DOHH2 (cell line): ENCODE data around the gene SEC14L2.

Experiments
- H3F3A ChIP-seq: fragments of 200-600 bp; sonication (generic), shearing (Covaris generic); 2 replicates; pipeline ENCODE4 v1.6.0; 2016; ENCODE audit warnings: antibody characterized with exemption, mild to moderate bottlenecking; ENCODE audit not compliant: control insufficient read depth, insufficient read depth
- H3K27ac ChIP-seq: fragments of 200-600 bp; sonication (generic); 2 replicates; pipeline ENCODE4 v1.5.1; 2014; ENCODE audit warnings: low read depth, mild to moderate bottlenecking, low read length, moderate library complexity
- H3K27me3 ChIP-seq: fragments of 200-600 bp; sonication (generic); 2 replicates; pipeline ENCODE4 v1.6.1; 2014; ENCODE audit warnings: mild to moderate bottlenecking, low read length, mixed read lengths; ENCODE audit not compliant: control insufficient read depth
- H3K36me3 ChIP-seq: fragments of 200-600 bp; sonication (generic); 2 replicates; pipeline ENCODE4 v1.6.1; 2014; ENCODE audit warnings: mild to moderate bottlenecking, low read length, moderate library complexity, mixed read lengths; ENCODE audit not compliant: control insufficient read depth
- H3K4me1 ChIP-seq: fragments of 200-600 bp; sonication (generic); 2 replicates; pipeline ENCODE4 v1.6.1; 2014; ENCODE audit warnings: mild to moderate bottlenecking, low read length, mixed read lengths; ENCODE audit not compliant: control insufficient read depth
- H3K4me2 ChIP-seq: fragments of 200-600 bp; sonication (generic); 2 replicates; pipeline ENCODE4 v1.6.0; 2014; ENCODE audit warnings: mild to moderate bottlenecking, low read length, moderate library complexity
- H3K4me3 ChIP-seq: fragments of 200-600 bp; sonication (generic); 2 replicates; pipeline ENCODE4 v1.5.1; 2014; ENCODE audit warnings: mild to moderate bottlenecking, low read length, mixed read lengths
- H3K79me2 ChIP-seq: fragments of 200-600 bp; sonication (generic); 2 replicates; pipeline ENCODE4 v1.6.1; 2014; ENCODE audit warnings: mild to moderate bottlenecking, low read length, mixed read lengths; ENCODE audit not compliant: control insufficient read depth
- H3K9me2 ChIP-seq: fragments of 200-600 bp; sonication (generic); replicated peaks from 2 replicates; pipeline ENCODE4 v1.6.1; 2014; ENCODE audit warnings: mild to moderate bottlenecking, low read length, mixed read lengths; ENCODE audit not compliant: control insufficient read depth
- H3K9me3 ChIP-seq: fragments of 200-600 bp; sonication (generic); 2 replicates; pipeline ENCODE4 v1.6.1; 2014; ENCODE audit warnings: antibody characterized with exemption, low read length, mixed read lengths; ENCODE audit not compliant: control insufficient read depth, insufficient read depth
- H4K20me1 ChIP-seq: fragments of 200-600 bp; sonication (generic); 2 replicates; pipeline ENCODE4 v1.6.0; 2014; ENCODE audit warnings: low read depth, mild to moderate bottlenecking, antibody characterized with exemption, low read length, moderate library complexity; ENCODE audit not compliant: control insufficient read depth, insufficient read depth
- EZH2phosphoT487 ChIP-seq: fragments of 200-600 bp; sonication (generic); IDR thresholded peaks from 2 replicates; pipeline ENCODE4 v1.6.1; 2017; ENCODE audit warnings: borderline replicate concordance, mild to moderate bottlenecking, antibody characterized with exemption, low read length, moderate library complexity, mixed read lengths
- TF ChIP-seq, protein P1 (sequence below): fragments of 200-600 bp; sonication (generic); IDR thresholded peaks from one replicate; pipeline ENCODE4 v1.5.1; 2014; ENCODE audit warnings: antibody characterized with exemption, mild to moderate bottlenecking, low read depth, low read length; ENCODE audit not compliant: poor library complexity, severe bottlenecking

Gene SEC14L2

DNA sequence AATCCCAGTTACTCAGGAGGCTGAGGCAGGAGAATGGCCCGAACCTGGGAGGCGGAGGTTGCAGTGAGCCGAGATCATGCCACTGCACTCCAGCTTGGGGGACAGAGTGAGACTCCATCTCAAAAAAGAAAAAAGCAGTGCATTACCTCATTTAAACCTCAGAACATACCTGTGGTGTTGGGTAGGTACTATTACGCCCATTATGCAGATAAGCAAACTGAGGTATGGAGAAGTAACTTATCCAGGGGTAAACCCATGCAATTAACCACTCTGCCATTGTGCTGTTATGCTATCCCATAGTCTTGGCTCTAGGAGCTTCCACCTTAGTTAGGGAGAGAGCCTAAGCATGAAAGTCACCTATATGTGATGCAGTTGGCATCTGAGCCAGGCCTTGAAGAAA is 77.3 kb downstream of the SEC14L2 start:
- H3K9me2 ChIP-seq: no peaks in the 10 kb centered on the region
- no peaks in the 10 kb centered on the region for H4K20me1 ChIP-seq
- no peaks in the 10 kb centered on the region for H3K9me3 ChIP-seq
- no peak overlapping the region for H3K4me2 ChIP-seq
- no peak for TF ChIP-seq EZH2phosphoT487
- TF ChIP-seq, protein P1, sequence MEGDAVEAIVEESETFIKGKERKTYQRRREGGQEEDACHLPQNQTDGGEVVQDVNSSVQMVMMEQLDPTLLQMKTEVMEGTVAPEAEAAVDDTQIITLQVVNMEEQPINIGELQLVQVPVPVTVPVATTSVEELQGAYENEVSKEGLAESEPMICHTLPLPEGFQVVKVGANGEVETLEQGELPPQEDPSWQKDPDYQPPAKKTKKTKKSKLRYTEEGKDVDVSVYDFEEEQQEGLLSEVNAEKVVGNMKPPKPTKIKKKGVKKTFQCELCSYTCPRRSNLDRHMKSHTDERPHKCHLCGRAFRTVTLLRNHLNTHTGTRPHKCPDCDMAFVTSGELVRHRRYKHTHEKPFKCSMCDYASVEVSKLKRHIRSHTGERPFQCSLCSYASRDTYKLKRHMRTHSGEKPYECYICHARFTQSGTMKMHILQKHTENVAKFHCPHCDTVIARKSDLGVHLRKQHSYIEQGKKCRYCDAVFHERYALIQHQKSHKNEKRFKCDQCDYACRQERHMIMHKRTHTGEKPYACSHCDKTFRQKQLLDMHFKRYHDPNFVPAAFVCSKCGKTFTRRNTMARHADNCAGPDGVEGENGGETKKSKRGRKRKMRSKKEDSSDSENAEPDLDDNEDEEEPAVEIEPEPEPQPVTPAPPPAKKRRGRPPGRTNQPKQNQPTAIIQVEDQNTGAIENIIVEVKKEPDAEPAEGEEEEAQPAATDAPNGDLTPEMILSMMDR: no peak
- H3K27ac ChIP-seq: no peak overlapping the region
- no peaks in the 10 kb centered on the region for H3K36me3 ChIP-seq
- H3F3A ChIP-seq: no peaks in the 10 kb centered on the region
- H3K4me3 ChIP-seq: no peak overlapping the region
- H3K4me1 ChIP-seq: no peaks in the 10 kb centered on the region
- no peaks in the 10 kb centered on the region for H3K79me2 ChIP-seq
- H3K27me3 ChIP-seq: peaks cover 2% of the 10 kb centered on the region; the same call in 1 of the 2 replicates
